HEK293 (cell line): ENCODE measurements around the gene NINL.

Experiments used
- CTCF ChIA-PET: fragments of 350-600 bp; formaldehyde crosslinking; extraction: SDS; loops from one replicate; lab custom pipeline; 2021; ENCODE audit warnings: antibody characterized with exemption; lab: Yijun Ruan, JAX
- POLR2A ChIA-PET: fragments of 300-600 bp; formaldehyde crosslinking; extraction: SDS; loops from one replicate; lab custom pipeline; 2020; ENCODE audit warnings: antibody characterized with exemption, inconsistent platforms; lab: Yijun Ruan, JAX
- H3K27ac ChIP-seq: fragments of 200-500 bp; sonication (Bioruptor generic); 2 replicates; pipeline ENCODE4 v1.5.1; 2014; ENCODE audit warnings: low read depth, low read length, control low read depth, inconsistent platforms; ENCODE audit errors: extremely low read depth
- H3K36me3 ChIP-seq, 2 experiments: fragments of 200-500 bp in 1 of 2; sonication (Bioruptor generic) in 1 of 2; 1 replicate in 1 of 2; 2 replicates in 1 of 2; pipeline ENCODE4 v1.5.1; 2014 to 2017; ENCODE audit warnings: inconsistent platforms in 2 of 2, low read length in 2 of 2; ENCODE audit not compliant: control insufficient read depth in 2 of 2, insufficient read depth in 1 of 2
- H3K4me1 ChIP-seq: fragments of 200-500 bp; sonication (Bioruptor generic); 2 replicates; pipeline ENCODE4 v1.5.1; 2014; ENCODE audit warnings: mild to moderate bottlenecking, low read length, inconsistent platforms; ENCODE audit not compliant: control insufficient read depth, insufficient read depth
- H3K4me3 ChIP-seq: 2 replicates; pipeline ENCODE4 v1.5.1; 2011; ENCODE audit warnings: low read depth, mild to moderate bottlenecking, control low read depth, low read length, moderate library complexity
- H3K9me3 ChIP-seq: fragments of 200-500 bp; sonication (Bioruptor generic); 2 replicates; pipeline ENCODE4 v1.5.1; 2014; ENCODE audit warnings: low read depth, low read length, inconsistent platforms; ENCODE audit not compliant: control insufficient read depth, insufficient read depth
- BCL11A ChIP-seq: fragments of 450-650 bp; formaldehyde crosslinking; IDR thresholded peaks from 2 replicates; pipeline ENCODE4 v1.5.1; 2016; ENCODE audit warnings: low read depth, missing biosample characterization, missing genetic modification characterization
- HOXC10 ChIP-seq: sonication (generic); formaldehyde crosslinking; IDR thresholded peaks from 2 replicates; pipeline ENCODE4 v1.8.1; 2023; ENCODE audit warnings: mild to moderate bottlenecking, missing genetic modification reagents
- IKZF3 ChIP-seq: fragments of 450-650 bp; IDR thresholded peaks from 2 replicates; pipeline ENCODE4 v1.5.0; 2018; ENCODE audit warnings: missing biosample characterization, mild to moderate bottlenecking, missing genetic modification characterization, moderate library complexity
- WT1 ChIP-seq: fragments of 450-650 bp; formaldehyde crosslinking; IDR thresholded peaks from 2 replicates; pipeline ENCODE4 v1.5.1; 2016; ENCODE audit warnings: missing biosample characterization, missing genetic modification characterization
- YY2 ChIP-seq: fragments of 450-650 bp; formaldehyde crosslinking; IDR thresholded peaks from 2 replicates; pipeline ENCODE4 v1.5.1; 2016; ENCODE audit warnings: missing biosample characterization, missing genetic modification characterization
- ZBTB8A ChIP-seq: fragments of 450-650 bp; formaldehyde crosslinking; IDR thresholded peaks from 2 replicates; pipeline ENCODE4 v1.5.1; 2016; ENCODE audit warnings: missing biosample characterization, missing genetic modification characterization
- ZNF175 ChIP-seq: fragments of 450-650 bp; formaldehyde crosslinking; IDR thresholded peaks from 2 replicates; pipeline ENCODE4 v1.5.1; 2016; ENCODE audit warnings: missing biosample characterization, missing genetic modification characterization
- ZNF214 ChIP-seq: fragments of 450-650 bp; formaldehyde crosslinking; IDR thresholded peaks from 2 replicates; pipeline ENCODE4 v1.5.1; 2017; ENCODE audit warnings: missing biosample characterization, mild to moderate bottlenecking, missing genetic modification characterization, borderline replicate concordance
- ZNF239 ChIP-seq: fragments of 450-650 bp; formaldehyde crosslinking; IDR thresholded peaks from 2 replicates; pipeline ENCODE4 v1.5.1; 2016; ENCODE audit warnings: missing biosample characterization, missing genetic modification characterization
- ZNF341 ChIP-seq: fragments of 450-650 bp; formaldehyde crosslinking; IDR thresholded peaks from 2 replicates; pipeline ENCODE4; 2016; ENCODE audit warnings: low read depth, missing biosample characterization, missing genetic modification characterization
- ZNF404 ChIP-seq: fragments of 450-650 bp; formaldehyde crosslinking; IDR thresholded peaks from 2 replicates; pipeline ENCODE4 v1.5.1; 2017; ENCODE audit warnings: missing biosample characterization, missing genetic modification characterization
- ZNF423 ChIP-seq: fragments of 450-650 bp; formaldehyde crosslinking; IDR thresholded peaks from 2 replicates; pipeline ENCODE4 v1.5.1; 2016; ENCODE audit warnings: missing biosample characterization, missing genetic modification characterization
- ZNF433 ChIP-seq: fragments of 450-650 bp; formaldehyde crosslinking; IDR thresholded peaks from 2 replicates; pipeline ENCODE4 v1.5.1; 2016; ENCODE audit warnings: missing biosample characterization, missing genetic modification characterization, low read depth
- ZNF514 ChIP-seq: fragments of 450-650 bp; formaldehyde crosslinking; IDR thresholded peaks from 2 replicates; pipeline ENCODE4 v1.5.1; 2016; ENCODE audit warnings: missing biosample characterization, missing genetic modification characterization
- ZNF548 ChIP-seq: fragments of 450-650 bp; formaldehyde crosslinking; IDR thresholded peaks from 2 replicates; pipeline ENCODE4 v1.5.1; 2016; ENCODE audit warnings: missing biosample characterization, missing genetic modification characterization
- TF ChIP-seq, protein P1 (sequence below): sonication (generic); formaldehyde crosslinking; IDR thresholded peaks from 2 replicates; pipeline ENCODE4 v1.8.1; 2022; ENCODE audit warnings: mild to moderate bottlenecking, moderate library complexity, missing genetic modification reagents
- TF ChIP-seq, protein P2 (sequence below): fragments of 450-650 bp; formaldehyde crosslinking; IDR thresholded peaks from 2 replicates; pipeline ENCODE4 v1.5.1; 2016; ENCODE audit warnings: missing biosample characterization, missing genetic modification characterization
- TF ChIP-seq, protein P3 (sequence below): fragments of 450-650 bp; formaldehyde crosslinking; IDR thresholded peaks from 2 replicates; pipeline ENCODE4 v1.5.1; 2016; ENCODE audit warnings: missing biosample characterization, missing genetic modification characterization, low read depth
- TF ChIP-seq, protein P4 (sequence below): fragments of 450-650 bp; formaldehyde crosslinking; IDR thresholded peaks from 2 replicates; pipeline ENCODE4 v1.5.1; 2017; ENCODE audit warnings: missing biosample characterization, missing genetic modification characterization

NINL gene

DNA sequence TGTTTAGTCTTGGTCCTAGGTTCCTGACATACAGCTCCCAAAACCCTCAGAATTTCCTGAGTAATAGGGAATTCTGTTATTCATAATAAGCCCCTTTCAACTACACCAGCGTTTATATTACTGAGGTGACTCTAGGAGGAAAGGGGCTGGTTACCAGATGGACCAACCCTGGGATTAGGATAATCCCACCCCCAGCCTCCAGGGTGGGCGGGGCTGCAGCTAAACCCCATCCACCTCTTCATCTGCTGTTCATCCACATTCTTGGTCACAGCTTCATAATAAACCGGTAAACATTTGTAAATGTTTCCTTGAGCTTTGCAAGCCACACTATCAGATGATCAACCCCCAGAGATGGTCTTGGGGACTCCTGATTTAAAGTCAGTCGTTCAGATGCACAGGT lies 38.3 kb downstream of the NINL start:
- peaks cover 16% of the 10 kb centered on the region for H3K4me1 ChIP-seq
- CTCF ChIA-PET = no interaction called here
- H3K9me3 ChIP-seq = no peaks in the 10 kb centered on the region
- POLR2A ChIA-PET = no interaction called here
- no peak for TF ChIP-seq ZNF214
- TF ChIP-seq, all 188 proteins: peak for 0
- Histone ChIP-seq H3K36me3 (no peaks in the 10 kb centered on the region), H3K4me3 (no peak overlapping the region), H3K27ac (no peak overlapping the region)

DNA sequence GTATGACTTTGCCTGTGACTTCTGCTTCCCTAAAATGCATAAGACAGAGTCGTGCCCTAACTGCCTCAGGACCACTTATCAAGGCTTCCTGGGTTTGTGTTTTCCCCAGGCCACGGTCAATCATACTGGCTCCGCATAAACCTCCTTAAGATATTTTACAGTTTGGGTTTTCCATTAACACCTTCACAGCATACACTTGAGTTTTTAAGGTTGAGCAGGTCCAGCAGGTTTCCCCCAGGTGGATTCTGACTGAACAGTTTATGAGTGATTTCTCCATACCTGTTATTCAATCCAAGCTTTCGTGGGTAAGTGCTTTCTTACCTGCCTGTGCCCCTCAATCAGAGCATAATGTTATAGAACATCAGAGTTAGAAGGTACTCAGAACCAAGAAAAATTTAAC lies 39.3 kb downstream of the NINL start:
- TF ChIP-seq, protein P1, sequence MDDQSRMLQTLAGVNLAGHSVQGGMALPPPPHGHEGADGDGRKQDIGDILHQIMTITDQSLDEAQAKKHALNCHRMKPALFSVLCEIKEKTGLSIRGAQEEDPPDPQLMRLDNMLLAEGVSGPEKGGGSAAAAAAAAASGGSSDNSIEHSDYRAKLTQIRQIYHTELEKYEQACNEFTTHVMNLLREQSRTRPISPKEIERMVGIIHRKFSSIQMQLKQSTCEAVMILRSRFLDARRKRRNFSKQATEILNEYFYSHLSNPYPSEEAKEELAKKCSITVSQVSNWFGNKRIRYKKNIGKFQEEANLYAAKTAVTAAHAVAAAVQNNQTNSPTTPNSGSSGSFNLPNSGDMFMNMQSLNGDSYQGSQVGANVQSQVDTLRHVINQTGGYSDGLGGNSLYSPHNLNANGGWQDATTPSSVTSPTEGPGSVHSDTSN (CRISPR knock-in tag) = no peak
- TF ChIP-seq ZNF433 (tag by site-specific recombination) = no peak
- TF ChIP-seq ZNF548 (tag by site-specific recombination) = no peak
- TF ChIP-seq, protein P2, sequence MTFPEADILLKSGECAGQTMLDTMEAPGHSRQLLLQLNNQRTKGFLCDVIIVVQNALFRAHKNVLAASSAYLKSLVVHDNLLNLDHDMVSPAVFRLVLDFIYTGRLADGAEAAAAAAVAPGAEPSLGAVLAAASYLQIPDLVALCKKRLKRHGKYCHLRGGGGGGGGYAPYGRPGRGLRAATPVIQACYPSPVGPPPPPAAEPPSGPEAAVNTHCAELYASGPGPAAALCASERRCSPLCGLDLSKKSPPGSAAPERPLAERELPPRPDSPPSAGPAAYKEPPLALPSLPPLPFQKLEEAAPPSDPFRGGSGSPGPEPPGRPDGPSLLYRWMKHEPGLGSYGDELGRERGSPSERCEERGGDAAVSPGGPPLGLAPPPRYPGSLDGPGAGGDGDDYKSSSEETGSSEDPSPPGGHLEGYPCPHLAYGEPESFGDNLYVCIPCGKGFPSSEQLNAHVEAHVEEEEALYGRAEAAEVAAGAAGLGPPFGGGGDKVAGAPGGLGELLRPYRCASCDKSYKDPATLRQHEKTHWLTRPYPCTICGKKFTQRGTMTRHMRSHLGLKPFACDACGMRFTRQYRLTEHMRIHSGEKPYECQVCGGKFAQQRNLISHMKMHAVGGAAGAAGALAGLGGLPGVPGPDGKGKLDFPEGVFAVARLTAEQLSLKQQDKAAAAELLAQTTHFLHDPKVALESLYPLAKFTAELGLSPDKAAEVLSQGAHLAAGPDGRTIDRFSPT (tag by site-specific recombination) = no peak
- TF ChIP-seq HOXC10 (CRISPR knock-in tag) = no peak
- TF ChIP-seq ZNF239 (tag by site-specific recombination) = no peak
- no peak for TF ChIP-seq IKZF3 (tag by site-specific recombination)
- TF ChIP-seq ZNF404 (tag by site-specific recombination) = no peak
- no peak for TF ChIP-seq ZNF341
- TF ChIP-seq ZNF175 (tag by site-specific recombination) = no peak
- TF ChIP-seq ZNF514 (tag by site-specific recombination) = no peak
- TF ChIP-seq ZBTB8A (tag by site-specific recombination) = no peak
- TF ChIP-seq, protein P3, sequence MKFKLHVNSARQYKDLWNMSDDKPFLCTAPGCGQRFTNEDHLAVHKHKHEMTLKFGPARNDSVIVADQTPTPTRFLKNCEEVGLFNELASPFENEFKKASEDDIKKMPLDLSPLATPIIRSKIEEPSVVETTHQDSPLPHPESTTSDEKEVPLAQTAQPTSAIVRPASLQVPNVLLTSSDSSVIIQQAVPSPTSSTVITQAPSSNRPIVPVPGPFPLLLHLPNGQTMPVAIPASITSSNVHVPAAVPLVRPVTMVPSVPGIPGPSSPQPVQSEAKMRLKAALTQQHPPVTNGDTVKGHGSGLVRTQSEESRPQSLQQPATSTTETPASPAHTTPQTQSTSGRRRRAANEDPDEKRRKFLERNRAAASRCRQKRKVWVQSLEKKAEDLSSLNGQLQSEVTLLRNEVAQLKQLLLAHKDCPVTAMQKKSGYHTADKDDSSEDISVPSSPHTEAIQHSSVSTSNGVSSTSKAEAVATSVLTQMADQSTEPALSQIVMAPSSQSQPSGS = no peak
- TF ChIP-seq, protein P4, sequence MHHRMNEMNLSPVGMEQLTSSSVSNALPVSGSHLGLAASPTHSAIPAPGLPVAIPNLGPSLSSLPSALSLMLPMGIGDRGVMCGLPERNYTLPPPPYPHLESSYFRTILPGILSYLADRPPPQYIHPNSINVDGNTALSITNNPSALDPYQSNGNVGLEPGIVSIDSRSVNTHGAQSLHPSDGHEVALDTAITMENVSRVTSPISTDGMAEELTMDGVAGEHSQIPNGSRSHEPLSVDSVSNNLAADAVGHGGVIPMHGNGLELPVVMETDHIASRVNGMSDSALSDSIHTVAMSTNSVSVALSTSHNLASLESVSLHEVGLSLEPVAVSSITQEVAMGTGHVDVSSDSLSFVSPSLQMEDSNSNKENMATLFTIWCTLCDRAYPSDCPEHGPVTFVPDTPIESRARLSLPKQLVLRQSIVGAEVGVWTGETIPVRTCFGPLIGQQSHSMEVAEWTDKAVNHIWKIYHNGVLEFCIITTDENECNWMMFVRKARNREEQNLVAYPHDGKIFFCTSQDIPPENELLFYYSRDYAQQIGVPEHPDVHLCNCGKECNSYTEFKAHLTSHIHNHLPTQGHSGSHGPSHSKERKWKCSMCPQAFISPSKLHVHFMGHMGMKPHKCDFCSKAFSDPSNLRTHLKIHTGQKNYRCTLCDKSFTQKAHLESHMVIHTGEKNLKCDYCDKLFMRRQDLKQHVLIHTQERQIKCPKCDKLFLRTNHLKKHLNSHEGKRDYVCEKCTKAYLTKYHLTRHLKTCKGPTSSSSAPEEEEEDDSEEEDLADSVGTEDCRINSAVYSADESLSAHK (tag by site-specific recombination) = no peak
- no peak for TF ChIP-seq WT1
- TF ChIP-seq ZNF214 = no peak
- no peak for TF ChIP-seq BCL11A (tag by site-specific recombination)
- TF ChIP-seq ZNF423 (tag by site-specific recombination) = no peak
- no peak for TF ChIP-seq YY2
- TF ChIP-seq, all 188 proteins: peak for 0
- Histone ChIP-seq H3K9me3 (no peaks in the 10 kb centered on the region), H3K4me1 (peaks cover 16% of the 10 kb centered on the region), H3K27ac (no peak overlapping the region), H3K36me3 (no peaks in the 10 kb centered on the region), H3K4me3 (no peak overlapping the region)
- ChIA-PET POLR2A (no interaction called here), CTCF (no interaction called here)
